HepG2 (cell line): ENCODE data around the gene GSDMA. TPM values are rescaled to one million over a fixed set of nuclear protein-coding genes. Genes with fewer than 3 reads are reported as not detected.

Experiments used
- BRD4 ChIP-seq: sonication (generic); formaldehyde crosslinking; IDR thresholded peaks from 2 replicates; pipeline ENCODE4 v1.4.0; 2020; ENCODE audit warnings: missing genetic modification reagents
- HNRNPL ChIP-seq: fragments of 200-400 bp; formaldehyde crosslinking; IDR thresholded peaks from 2 replicates; pipeline ENCODE4 v1.6.1; 2017; ENCODE audit warnings: mild to moderate bottlenecking, low read depth, low read length
- HOXA5 ChIP-seq: sonication (generic); formaldehyde crosslinking; IDR thresholded peaks from 2 replicates; pipeline ENCODE4 v1.4.0; 2020; ENCODE audit warnings: missing genetic modification reagents
- IKZF4 ChIP-seq: sonication (generic); formaldehyde crosslinking; IDR thresholded peaks from 2 replicates; pipeline ENCODE4 v1.5.1; 2020; ENCODE audit warnings: borderline replicate concordance, mild to moderate bottlenecking, low read depth, missing genetic modification reagents; ENCODE audit errors: not compliant biosample characterization
- MEIS2 ChIP-seq: sonication (generic); formaldehyde crosslinking; IDR thresholded peaks from 2 replicates; pipeline ENCODE4 v1.9.0; 2021; ENCODE audit warnings: mild to moderate bottlenecking, missing genetic modification reagents
- MIXL1 ChIP-seq: IDR thresholded peaks from 2 replicates; pipeline ENCODE4 v1.6.1; 2016
- MXD4 ChIP-seq: IDR thresholded peaks from 2 replicates; pipeline ENCODE4 v1.6.1; 2016; ENCODE audit warnings: mild to moderate bottlenecking, missing biosample characterization, missing genetic modification reagents
- NFIC ChIP-seq: IDR thresholded peaks from 2 replicates; pipeline ENCODE4 v1.6.1; 2012; ENCODE audit warnings: mild to moderate bottlenecking, low read length, inconsistent platforms
- RFX1 ChIP-seq: fragments of 450-650 bp; IDR thresholded peaks from 2 replicates; pipeline ENCODE4 v1.6.1; 2017
- RFX5 ChIP-seq: IDR thresholded peaks from 2 replicates; pipeline ENCODE4 v1.6.1; 2011; ENCODE audit warnings: low read depth, low read length, improper control_type of control experiment
- SRY ChIP-seq: sonication (generic); formaldehyde crosslinking; IDR thresholded peaks from 2 replicates; pipeline ENCODE4 v1.8.0; 2022; ENCODE audit warnings: mild to moderate bottlenecking, missing genetic modification reagents
- TBL1XR1 ChIP-seq: fragments of 150-350 bp; IDR thresholded peaks from 2 replicates; pipeline ENCODE4 v1.6.1; 2014; ENCODE audit warnings: borderline replicate concordance, low read length; ENCODE audit not compliant: partially characterized antibody
- TOPORS ChIP-seq: sonication (generic); formaldehyde crosslinking; IDR thresholded peaks from 2 replicates; pipeline ENCODE4 v1.8.0; 2023; ENCODE audit warnings: mild to moderate bottlenecking, missing genetic modification reagents
- ZFP36L1 ChIP-seq: sonication (generic); formaldehyde crosslinking; IDR thresholded peaks from 2 replicates; pipeline ENCODE4 v1.8.0; 2022; ENCODE audit warnings: mild to moderate bottlenecking, missing genetic modification reagents, moderate library complexity
- ZNF143 ChIP-seq: sonication (generic); formaldehyde crosslinking; IDR thresholded peaks from 2 replicates; pipeline ENCODE4 v1.4.0; 2020; ENCODE audit warnings: missing genetic modification reagents
- ZNF253 ChIP-seq: sonication (generic); formaldehyde crosslinking; IDR thresholded peaks from 2 replicates; pipeline ENCODE4 v1.8.0; 2022; ENCODE audit warnings: mild to moderate bottlenecking, missing genetic modification reagents, borderline replicate concordance
- ZNF414 ChIP-seq: sonication (generic); formaldehyde crosslinking; IDR thresholded peaks from 2 replicates; pipeline ENCODE4 v1.5.0; 2020; ENCODE audit warnings: missing genetic modification reagents
- ZNF646 ChIP-seq: sonication (generic); formaldehyde crosslinking; IDR thresholded peaks from 2 replicates; pipeline ENCODE4 v1.9.0; 2021; ENCODE audit warnings: mild to moderate bottlenecking, missing genetic modification reagents
- ZNF672 ChIP-seq: sonication (generic); formaldehyde crosslinking; IDR thresholded peaks from 2 replicates; pipeline ENCODE4 v1.8.1; 2022; ENCODE audit warnings: missing genetic modification reagents
- polyA plus RNA-seq, 8 experiments: library from polyadenylated mRNA; depleted of rRNA in 3 of 8; stranded (reverse) in 7 of 8; unstranded in 1 of 8; fragments of >200 nt; fragmentation: Illumina TruSeq in 4 of 8; extraction: Trizol in 4 of 8; gene quantifications; 2 replicates each; pipeline versions ENCODE4 v1.2.1 to v1.2.3, GENCODE V29; 2011 to 2016; ENCODE audit warnings: low read depth in 4 of 8, missing spikeins in 1 of 8, mixed read lengths in 1 of 8; ENCODE audit not compliant: insufficient read depth in 1 of 8
- total RNA-seq, 5 experiments: library from RNA; depleted of rRNA; stranded (reverse); fragments of >200 nt; fragmentation: Illumina TruSeq; extraction: Trizol; gene quantifications; 2 replicates each; pipeline ENCODE4 v1.2.3, GENCODE V29; 2016; ENCODE audit warnings: low read depth in 1 of 5
- TF ChIP-seq, protein P1 (sequence below): IDR thresholded peaks from 2 replicates; pipeline ENCODE4 v1.6.1; 2016
- TF ChIP-seq, protein P2 (sequence below): IDR thresholded peaks from 2 replicates; pipeline ENCODE4 v1.6.1; 2016; ENCODE audit warnings: low read depth, control low read depth

GSDMA gene
- total and polyA plus RNA-seq, 2 of the 13 experiments (the other 11 are each of a cell fraction or from before 2014, with no cell fraction given), result not detected

- no peak for TF ChIP-seq ZNF253 (CRISPR knock-in tag)
- TF ChIP-seq RFX5, result no peak
- TF ChIP-seq BRD4, result no peak
- peak; percentile 72; the same call in 1 of the 2 replicates for TF ChIP-seq ZFP36L1 (CRISPR knock-in tag)
- no peak for TF ChIP-seq ZNF143
- TF ChIP-seq TBL1XR1, result no peak
- TF ChIP-seq ZNF646 (CRISPR knock-in tag), result no peak
- TF ChIP-seq, protein P1, sequence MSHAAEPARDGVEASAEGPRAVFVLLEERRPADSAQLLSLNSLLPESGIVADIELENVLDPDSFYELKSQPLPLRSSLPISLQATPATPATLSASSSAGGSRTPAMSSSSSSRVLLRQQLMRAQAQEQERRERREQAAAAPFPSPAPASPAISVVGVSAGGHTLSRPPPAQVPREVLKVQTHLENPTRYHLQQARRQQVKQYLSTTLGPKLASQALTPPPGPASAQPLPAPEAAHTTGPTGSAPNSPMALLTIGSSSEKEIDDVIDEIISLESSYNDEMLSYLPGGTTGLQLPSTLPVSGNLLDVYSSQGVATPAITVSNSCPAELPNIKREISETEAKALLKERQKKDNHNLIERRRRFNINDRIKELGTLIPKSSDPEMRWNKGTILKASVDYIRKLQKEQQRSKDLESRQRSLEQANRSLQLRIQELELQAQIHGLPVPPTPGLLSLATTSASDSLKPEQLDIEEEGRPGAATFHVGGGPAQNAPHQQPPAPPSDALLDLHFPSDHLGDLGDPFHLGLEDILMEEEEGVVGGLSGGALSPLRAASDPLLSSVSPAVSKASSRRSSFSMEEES, result no peak
- TF ChIP-seq, protein P2, sequence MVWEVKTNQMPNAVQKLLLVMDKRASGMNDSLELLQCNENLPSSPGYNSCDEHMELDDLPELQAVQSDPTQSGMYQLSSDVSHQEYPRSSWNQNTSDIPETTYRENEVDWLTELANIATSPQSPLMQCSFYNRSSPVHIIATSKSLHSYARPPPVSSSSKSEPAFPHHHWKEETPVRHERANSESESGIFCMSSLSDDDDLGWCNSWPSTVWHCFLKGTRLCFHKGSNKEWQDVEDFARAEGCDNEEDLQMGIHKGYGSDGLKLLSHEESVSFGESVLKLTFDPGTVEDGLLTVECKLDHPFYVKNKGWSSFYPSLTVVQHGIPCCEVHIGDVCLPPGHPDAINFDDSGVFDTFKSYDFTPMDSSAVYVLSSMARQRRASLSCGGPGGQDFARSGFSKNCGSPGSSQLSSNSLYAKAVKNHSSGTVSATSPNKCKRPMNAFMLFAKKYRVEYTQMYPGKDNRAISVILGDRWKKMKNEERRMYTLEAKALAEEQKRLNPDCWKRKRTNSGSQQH (CRISPR knock-in tag), result 0 out of 2 replicates have a peak, but pooled peaks have one; percentile 31
- TF ChIP-seq IKZF4 (CRISPR knock-in tag), result peak; percentile 69
- TF ChIP-seq TOPORS (CRISPR knock-in tag), result no peak
- no peak for TF ChIP-seq NFIC
- no peak for TF ChIP-seq ZNF672
- TF ChIP-seq ZNF414, result no peak; the same call in 1 of the 2 replicates
- TF ChIP-seq MIXL1 (CRISPR knock-in tag), result no peak
- no peak for TF ChIP-seq HNRNPL
- TF ChIP-seq HOXA5 (CRISPR knock-in tag), result no peak
- TF ChIP-seq MEIS2 (CRISPR knock-in tag), result no peak; the same call in 1 of the 2 replicates
- TF ChIP-seq RFX1, result no peak
- no peak for TF ChIP-seq MXD4 (CRISPR knock-in tag)
- no peak; the same call in 1 of the 2 replicates for TF ChIP-seq SRY (CRISPR knock-in tag)
Measured at GRCh38 chr17:39927929-39928857, 34.6 kb upstream of the GSDMA start (continued).
